ENCODE measurements around the gene CDC42BPG. TPM values are rescaled to one million over a fixed set of nuclear protein-coding genes. Genes with fewer than 3 reads are reported as not detected.

The CDC42BPG gene
- total RNA-seq, 1 experiment from 2014 or later: 14.5 TPM

DNA sequence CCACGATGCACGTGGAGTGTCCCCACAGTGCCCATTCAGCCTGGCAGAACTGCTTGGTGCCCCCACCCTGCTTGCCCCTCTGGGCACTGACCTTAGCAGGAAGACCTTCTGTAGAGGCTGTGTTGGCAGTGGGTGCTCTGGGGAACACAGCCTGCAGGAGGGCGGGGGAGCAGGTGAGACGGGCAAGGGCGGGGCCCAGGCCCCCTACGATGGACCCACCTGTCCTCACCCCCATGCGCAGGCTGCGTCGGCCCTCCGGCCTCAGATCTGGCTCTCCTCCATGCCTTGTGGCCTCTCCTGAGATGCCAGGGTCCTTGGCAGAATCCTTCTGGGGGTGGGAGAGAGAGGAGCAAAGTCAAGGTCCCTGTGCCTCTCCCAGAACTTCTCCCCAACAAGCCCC lies 10.9 kb downstream of the CDC42BPG start:
- POLR2A ChIA-PET (ENCODE audit: unreplicated experiment): no interaction called here

DNA sequence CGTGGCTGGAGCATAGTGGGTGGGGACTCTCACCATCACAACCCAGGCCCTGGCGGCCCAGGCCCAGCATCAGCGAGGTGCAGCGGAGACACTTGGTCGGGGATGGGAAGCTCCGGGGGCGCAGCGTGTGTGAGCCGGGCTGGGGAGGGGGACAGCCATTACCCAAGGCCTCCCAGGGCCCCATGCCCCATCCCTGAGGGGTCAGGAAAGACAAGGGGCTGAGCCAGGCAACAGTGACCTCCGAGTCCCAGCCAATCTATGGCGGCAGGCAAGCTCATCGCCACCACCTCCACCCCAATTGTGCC lies 11.3 kb downstream of the CDC42BPG start:
- ChIA-PET CTCF (no interaction called here), POLR2A (ENCODE audit: unreplicated experiment) (no interaction called here)
- no peak overlapping the region for H3K4me3 ChIP-seq (ENCODE audit: low read length)
- intact Hi-C loops (cut with micrococcal nuclease): no loop called here
- H4K20me1 ChIP-seq (ENCODE audit: low read length): no peaks in the 10 kb centered on the region
- no peak overlapping the region for H3K9ac ChIP-seq (ENCODE audit: low read length)
- no peak overlapping the region for H2AFZ ChIP-seq (ENCODE audit: low read length)
- no peaks in the 10 kb centered on the region for H3K9me3 ChIP-seq (ENCODE audit: low read length)
- H3K4me2 ChIP-seq (ENCODE audit: low read length): no peak overlapping the region
- BruUV-seq (replicated peaks): no TSS peak
- no peaks in the 10 kb centered on the region for H3K9me2 ChIP-seq (replicated peaks; ENCODE audit: low read length)
- DNase-seq: no peak
- H3K27me3 ChIP-seq (ENCODE audit: low read length): no peaks in the 10 kb centered on the region
- no peaks in the 10 kb centered on the region for H3K79me2 ChIP-seq (ENCODE audit: low read length)
- H3F3A ChIP-seq (ENCODE audit: low read length, unreplicated experiment): no peaks in the 10 kb centered on the region
- H3K36me3 ChIP-seq (ENCODE audit: low read depth, low read length): peaks cover 20% of the 10 kb centered on the region
- no peak overlapping the region for H3K27ac ChIP-seq (ENCODE audit: low read length)
- ATAC-seq: no peak
- TF ChIP-seq EZH2phosphoT487 (IDR thresholded peaks at IDR 0.05; ENCODE audit: borderline replicate concordance, low read length): no peak
- H3K4me1 ChIP-seq (ENCODE audit: insufficient read depth, low read length): peaks cover 16% of the 10 kb centered on the region

More for the DNA sequence above, 10.9 kb downstream of the CDC42BPG start:
- TF ChIP-seq, protein P1, sequence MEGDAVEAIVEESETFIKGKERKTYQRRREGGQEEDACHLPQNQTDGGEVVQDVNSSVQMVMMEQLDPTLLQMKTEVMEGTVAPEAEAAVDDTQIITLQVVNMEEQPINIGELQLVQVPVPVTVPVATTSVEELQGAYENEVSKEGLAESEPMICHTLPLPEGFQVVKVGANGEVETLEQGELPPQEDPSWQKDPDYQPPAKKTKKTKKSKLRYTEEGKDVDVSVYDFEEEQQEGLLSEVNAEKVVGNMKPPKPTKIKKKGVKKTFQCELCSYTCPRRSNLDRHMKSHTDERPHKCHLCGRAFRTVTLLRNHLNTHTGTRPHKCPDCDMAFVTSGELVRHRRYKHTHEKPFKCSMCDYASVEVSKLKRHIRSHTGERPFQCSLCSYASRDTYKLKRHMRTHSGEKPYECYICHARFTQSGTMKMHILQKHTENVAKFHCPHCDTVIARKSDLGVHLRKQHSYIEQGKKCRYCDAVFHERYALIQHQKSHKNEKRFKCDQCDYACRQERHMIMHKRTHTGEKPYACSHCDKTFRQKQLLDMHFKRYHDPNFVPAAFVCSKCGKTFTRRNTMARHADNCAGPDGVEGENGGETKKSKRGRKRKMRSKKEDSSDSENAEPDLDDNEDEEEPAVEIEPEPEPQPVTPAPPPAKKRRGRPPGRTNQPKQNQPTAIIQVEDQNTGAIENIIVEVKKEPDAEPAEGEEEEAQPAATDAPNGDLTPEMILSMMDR (conservative IDR thresholded peaks at IDR 0.05; ENCODE audit: low read depth, low read length): no peak
- CTCF ChIA-PET: no interaction called here
- no peak overlapping the region for H3K27ac ChIP-seq (ENCODE audit: low read length)
- DNase-seq (no peak), ATAC-seq (no peak)
- H3K4me1 ChIP-seq (ENCODE audit: insufficient read depth, low read length): peaks cover 16% of the 10 kb centered on the region
- no peaks in the 10 kb centered on the region for H3K27me3 ChIP-seq (ENCODE audit: low read length)
- no peaks in the 10 kb centered on the region for H4K20me1 ChIP-seq (ENCODE audit: low read length)
- H3K9ac ChIP-seq (ENCODE audit: low read length): no peak overlapping the region
- no peaks in the 10 kb centered on the region for H3K9me2 ChIP-seq (replicated peaks; ENCODE audit: low read length)
- H2AFZ ChIP-seq (ENCODE audit: low read length): no peak overlapping the region
- H3F3A ChIP-seq (ENCODE audit: low read length, unreplicated experiment): no peaks in the 10 kb centered on the region
- no peaks in the 10 kb centered on the region for H3K9me3 ChIP-seq (ENCODE audit: low read length)
- peaks cover 21% of the 10 kb centered on the region for H3K36me3 ChIP-seq (ENCODE audit: low read depth, low read length)
- H3K79me2 ChIP-seq (ENCODE audit: low read length): no peaks in the 10 kb centered on the region
- H3K4me3 ChIP-seq (ENCODE audit: low read length): no peak overlapping the region
- H3K4me2 ChIP-seq (ENCODE audit: low read length): no peak overlapping the region
- intact Hi-C loops (cut with micrococcal nuclease): no loop called here
- no TSS peak for BruUV-seq (replicated peaks)

DNA sequence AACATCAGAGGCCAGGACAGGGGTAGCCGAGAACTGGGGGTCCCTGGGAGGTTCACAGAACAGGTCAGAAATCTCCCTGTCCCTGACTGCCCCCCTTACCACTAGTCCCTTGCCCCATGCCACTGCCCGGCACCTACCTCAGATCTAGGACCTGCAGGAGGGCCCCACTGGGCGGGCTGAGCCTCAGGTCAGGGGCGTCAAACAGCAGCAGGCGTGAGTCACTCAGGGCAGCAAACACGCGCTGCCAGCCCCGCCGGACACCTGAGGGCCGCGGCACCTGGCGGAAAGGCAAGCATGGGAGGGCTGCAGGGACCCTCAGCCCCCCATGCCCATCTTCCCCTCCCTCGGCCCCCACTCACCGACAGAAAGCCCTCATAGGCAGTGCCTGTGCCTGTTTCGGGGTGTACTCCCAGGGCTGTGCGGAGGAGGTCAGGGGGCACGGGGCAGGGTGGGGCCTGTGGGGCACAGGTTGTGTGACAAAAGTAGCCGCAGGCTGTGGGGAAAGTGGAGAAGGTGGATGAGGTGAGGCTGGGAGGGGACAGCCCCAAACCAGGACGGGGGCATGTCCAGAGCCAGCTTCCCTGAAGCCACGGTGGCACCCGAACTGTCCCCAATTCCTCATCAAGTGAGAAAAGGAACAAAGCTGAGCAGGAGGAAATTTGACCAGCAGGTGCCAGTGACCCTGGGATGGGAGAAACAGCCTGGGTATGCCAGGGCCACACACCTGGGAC lies 11.8 kb downstream of the CDC42BPG start:
- no TSS peak for BruUV-seq (replicated peaks)
- ATAC-seq: no peak
- Histone ChIP-seq H3K27ac (ENCODE audit: low read length) (no peak overlapping the region), H3K9me2 (replicated peaks; ENCODE audit: low read length) (no peaks in the 10 kb centered on the region), H3K79me2 (ENCODE audit: low read length) (no peaks in the 10 kb centered on the region), H4K20me1 (ENCODE audit: low read length) (no peaks in the 10 kb centered on the region), H3K9me3 (ENCODE audit: low read length) (no peaks in the 10 kb centered on the region), H3K36me3 (ENCODE audit: low read depth, low read length) (peaks cover 23% of the 10 kb centered on the region), H3K4me3 (ENCODE audit: low read length) (no peak overlapping the region), H3K4me1 (ENCODE audit: insufficient read depth, low read length) (peaks cover 16% of the 10 kb centered on the region), H3F3A (ENCODE audit: low read length, unreplicated experiment) (no peaks in the 10 kb centered on the region), H3K27me3 (ENCODE audit: low read length) (no peaks in the 10 kb centered on the region), H3K9ac (ENCODE audit: low read length) (no peak overlapping the region), H3K4me2 (ENCODE audit: low read length) (no peak overlapping the region), H2AFZ (ENCODE audit: low read length) (no peak overlapping the region)
- TF ChIP-seq, protein P1 (conservative IDR thresholded peaks at IDR 0.05; ENCODE audit: low read depth, low read length): no peak
- TF ChIP-seq EZH2 (IDR thresholded peaks at IDR 0.05; ENCODE audit: low read length, unreplicated experiment): no peak
- TF ChIP-seq EZH2phosphoT487 (IDR thresholded peaks at IDR 0.05; ENCODE audit: borderline replicate concordance, low read length): no peak
- ChIA-PET CTCF (no interaction called here), POLR2A (ENCODE audit: unreplicated experiment) (no interaction called here)
- no peak for DNase-seq
- intact Hi-C loops (cut with micrococcal nuclease): no loop called here

Measured in PC-3 (cell line).